Stimulated activated CD8-positive, alpha-beta memory T cell treated with anti-CD3 and anti-CD28 coated beads, Interleukin-15, amount 100 ng/mL, for 48 hours (primary cell): ENCODE measurements around the gene GRB10.

Experiments used
- DNase-seq, 2 donors: peaks; one replicate each; pipeline ENCODE4 v3.0.0-alpha.2; 2020; ENCODE audit warnings: low read depth in 2 of 2

The GRB10 gene

DNA sequence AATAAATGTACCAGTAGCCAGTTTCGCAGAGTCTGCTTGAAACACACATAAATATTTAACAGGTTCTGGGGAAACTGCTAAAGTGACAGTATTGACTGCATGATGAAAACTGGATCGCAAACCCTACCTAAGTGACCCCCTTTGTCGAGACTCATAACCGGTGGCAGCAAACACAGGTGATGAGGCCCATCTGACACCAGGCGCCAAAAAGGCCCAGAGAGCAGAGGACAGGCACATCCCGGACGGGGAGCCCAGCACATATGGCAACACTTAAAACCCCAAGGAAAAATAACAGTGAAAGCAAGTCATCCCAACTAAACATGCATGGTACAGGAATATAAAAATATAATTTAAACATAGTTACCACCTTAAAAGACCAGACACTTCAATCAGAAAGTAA is 62.4 kb downstream of the GRB10 start:
- no peak for DNase-seq

- no peak for DNase-seq
These were observed 63.8 kb downstream of the GRB10 start for GRCh38 chr7:50718876-50719275.

DNA sequence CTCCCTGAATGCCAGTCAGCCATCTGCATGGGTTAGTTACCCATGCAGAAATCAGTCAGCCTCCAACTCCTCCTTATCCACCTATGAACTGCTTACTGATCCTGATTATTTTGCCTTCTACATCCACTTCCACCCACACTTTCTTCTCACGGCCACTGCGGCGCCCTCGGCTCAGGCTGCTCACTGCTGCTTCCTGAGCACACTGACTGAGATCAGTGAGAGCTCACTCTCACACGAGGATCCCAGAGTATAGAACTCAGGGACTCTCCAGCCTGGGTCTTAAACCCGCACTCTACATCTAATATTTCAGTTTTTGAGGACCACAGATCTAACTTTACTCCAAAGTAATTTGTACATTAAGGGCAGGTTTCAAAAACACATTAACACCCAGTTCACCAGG is 64.4 kb downstream of the GRB10 start:
- DNase-seq, result no peak

DNA sequence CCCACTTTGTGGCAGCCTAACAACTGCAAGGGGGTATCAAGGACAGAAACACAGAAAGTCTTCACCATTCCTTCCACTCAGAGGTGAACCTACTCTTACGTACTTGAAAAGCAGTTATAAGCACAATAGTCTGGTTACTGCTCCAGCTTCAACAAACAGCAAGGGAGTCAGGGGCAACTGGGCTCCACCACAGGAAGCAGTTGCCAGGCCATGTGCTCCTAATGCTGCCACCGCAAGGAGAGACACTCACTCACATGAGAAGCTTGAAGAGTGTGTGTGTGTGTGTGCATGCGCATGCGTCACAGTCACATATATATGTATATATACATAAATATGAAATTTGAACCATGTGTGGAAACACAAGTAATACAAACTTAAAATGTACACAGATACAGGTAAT is 65.5 kb downstream of the GRB10 start:
- no peak for DNase-seq

DNA sequence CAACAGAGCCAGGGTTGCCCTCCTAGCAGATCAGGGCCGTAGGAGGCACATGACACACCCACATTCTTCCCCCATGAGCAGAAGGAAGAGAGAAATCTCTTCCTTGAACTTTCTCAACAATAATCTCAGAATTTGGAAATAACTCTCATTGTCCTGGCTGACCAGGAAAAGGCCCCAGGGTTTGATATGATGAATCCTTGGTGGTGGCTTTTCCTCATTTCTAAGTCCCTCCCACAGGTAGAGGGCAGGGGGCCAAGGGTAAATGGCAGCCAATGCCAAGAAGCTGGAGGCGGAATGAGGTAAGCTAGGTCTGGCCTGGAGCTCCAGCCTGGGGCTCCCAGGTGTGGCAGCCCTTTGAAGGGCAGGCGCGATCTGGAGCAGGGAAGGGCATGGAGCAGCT is 67.8 kb downstream of the GRB10 start:
- DNase-seq, result no peak

DNA sequence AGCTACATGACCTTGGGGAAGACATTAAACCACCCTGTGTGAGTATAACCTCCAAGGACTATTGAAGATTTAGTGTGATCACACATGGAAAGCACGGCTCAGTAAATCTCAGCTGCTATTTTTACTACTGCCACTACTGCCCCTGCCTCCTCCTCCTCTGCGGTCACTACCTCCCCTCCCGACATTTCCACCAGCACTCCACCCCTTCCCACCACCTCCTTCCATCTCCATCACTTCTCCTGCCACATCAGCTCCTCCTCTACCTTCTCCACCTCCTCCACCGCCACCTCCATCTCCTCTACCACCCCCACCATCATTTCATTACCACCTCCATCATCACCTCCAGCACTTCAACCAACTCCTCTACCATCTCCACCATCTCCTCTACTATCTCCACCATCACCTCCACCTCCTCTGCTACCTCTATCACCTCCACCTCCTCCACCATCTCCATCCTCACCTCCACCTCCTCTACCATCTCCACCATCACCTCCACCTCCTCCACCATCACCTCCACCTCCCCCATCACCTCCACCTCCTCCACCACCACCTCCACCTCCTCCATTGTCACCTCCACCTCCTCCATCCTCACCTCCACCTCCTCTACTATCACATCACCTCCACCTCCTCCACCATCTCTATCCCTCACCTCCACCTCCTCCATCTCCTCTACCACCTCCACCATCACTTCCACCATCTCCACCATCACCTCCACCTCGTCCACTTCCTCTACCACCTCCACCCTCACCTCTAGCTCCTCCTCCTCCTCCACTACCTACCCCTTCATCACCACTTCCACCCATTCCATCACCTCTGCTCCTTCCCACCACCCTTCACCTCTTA is 69.4 kb downstream of the GRB10 start:
- no peak for DNase-seq

- no peak for DNase-seq
These were observed 70.2 kb downstream of the GRB10 start for GRCh38 chr7:50712252-50713122.

DNA sequence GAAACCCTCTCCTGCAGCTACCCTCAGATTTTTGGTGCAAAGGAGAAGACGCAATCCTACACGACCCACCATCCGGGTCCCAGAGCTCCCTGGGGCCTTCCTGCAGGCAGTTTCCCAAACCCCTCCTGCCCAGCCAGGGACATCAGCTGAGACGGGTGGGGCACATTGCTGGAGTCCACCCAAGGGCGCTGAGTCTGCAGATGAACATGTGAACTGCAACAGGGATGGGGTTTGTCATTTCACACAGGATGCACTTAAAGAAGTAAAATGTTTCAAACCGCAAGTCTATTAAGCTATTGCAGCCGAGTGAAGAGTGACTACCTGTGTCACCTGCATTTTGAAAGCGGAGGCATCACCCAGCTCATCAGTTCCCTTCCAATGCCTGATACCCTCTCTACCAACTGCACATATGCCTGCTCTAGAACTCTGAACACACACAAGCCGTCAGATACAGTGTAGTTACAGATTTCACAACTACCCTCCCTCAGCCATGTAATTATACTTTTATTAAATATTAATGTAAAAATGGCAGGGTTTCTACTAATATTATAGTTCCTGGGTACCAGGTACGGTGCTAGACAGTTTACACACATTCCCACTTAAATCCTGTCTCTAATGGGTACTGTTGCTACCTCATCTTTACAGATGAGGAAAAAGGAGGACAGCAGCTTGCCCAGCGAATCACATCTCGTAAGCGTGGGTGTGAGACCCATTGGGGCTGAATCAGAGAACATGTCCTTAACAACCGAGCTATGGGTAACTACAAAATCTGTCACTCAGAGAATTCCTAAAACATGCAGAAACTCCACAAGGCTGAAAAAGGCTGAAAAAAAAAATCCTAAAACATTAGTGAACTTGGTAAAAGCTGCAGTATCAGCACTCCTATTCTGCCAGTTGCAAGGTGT is 71.2 kb downstream of the GRB10 start:
- DNase-seq, result no peak

- no peak for DNase-seq
These were observed 72.1 kb downstream of the GRB10 start for GRCh38 chr7:50710441-50711154.

GRCh38 chr7:50709151-50709550 is 73.5 kb downstream of the GRB10 start:
- DNase-seq, result no peak

DNA sequence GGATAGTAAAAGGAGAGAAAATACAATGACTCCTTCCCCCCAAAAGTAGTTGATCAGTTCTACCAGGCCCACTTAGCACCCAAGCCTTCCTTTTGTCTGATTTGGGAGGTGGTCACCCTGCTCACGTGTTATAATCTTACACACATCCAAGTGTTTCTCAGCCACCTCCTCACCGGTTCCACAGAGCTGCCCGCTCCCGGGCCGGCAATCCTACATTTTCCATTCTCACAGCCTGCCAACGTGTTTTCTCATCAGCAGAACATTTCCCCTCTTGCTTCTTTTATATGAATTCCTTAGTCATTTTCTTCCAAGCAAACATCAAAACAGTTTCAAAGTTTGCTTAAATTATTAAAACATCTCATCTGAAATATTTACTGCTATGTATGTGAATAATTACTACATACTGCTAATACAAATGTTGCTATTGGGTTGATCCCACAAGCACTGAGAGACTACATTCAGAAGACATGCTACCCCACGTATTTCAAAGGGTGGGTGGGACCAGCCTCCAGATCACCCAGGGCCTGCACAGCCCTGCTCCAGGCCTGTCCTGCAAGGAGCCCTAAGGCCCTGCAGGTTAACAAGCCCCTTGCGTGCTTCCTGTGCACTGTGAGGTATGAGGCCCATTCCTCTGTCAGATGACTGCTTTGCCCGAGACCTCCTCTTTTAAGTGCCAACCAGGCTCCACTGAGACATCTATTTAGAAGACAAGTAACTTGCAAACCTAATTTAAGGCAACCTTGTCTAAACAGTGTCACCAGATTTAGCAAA is 75.3 kb downstream of the GRB10 start:
- no peak for DNase-seq

GRCh38 chr7:50706469-50706937 is 76.2 kb downstream of the GRB10 start:
- no peak for DNase-seq

DNA sequence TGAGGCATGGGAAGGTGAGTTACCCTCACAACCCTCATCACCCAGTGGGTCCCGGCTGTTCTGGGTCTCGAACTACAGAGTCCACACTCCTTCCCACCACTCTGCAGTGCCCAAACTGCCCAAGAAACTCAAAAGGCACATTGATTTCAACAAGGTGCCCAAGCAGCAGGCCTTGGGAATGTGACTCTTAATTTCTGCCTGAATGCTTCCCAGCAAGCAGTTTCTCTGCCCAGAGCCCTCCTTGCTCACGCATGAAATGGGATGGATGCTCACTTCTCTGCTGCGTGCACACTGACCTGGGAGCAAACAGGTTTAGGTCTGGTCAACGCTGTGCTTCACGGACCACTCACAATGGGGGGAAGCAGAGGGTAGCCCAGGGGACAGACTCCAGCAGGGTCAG is 77.9 kb downstream of the GRB10 start:
- DNase-seq, result no peak

- no peak for DNase-seq
These were observed 79.0 kb downstream of the GRB10 start for GRCh38 chr7:50703654-50704053.

DNA sequence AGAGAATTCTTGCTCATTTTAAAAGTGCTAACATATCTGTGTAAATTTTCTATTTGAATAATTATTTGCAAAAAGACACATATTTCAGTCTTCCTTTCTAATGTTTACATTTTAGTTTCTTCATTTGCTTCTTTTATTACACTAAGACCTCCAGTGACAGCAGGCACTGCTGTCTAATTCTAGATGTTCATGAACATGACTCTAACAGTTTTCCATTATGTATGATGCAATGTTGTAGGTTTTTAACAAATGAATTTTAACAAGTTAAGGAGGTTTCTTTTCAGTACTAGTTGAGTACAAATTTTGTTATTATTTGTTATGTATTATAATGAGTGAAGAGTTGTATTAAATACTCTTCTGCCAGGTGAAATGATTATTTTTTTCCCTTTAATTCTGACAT is 83.6 kb downstream of the GRB10 start:
- DNase-seq, result no peak

GRCh38 chr7:50697748-50698147 is 84.9 kb downstream of the GRB10 start:
- no peak for DNase-seq

DNA sequence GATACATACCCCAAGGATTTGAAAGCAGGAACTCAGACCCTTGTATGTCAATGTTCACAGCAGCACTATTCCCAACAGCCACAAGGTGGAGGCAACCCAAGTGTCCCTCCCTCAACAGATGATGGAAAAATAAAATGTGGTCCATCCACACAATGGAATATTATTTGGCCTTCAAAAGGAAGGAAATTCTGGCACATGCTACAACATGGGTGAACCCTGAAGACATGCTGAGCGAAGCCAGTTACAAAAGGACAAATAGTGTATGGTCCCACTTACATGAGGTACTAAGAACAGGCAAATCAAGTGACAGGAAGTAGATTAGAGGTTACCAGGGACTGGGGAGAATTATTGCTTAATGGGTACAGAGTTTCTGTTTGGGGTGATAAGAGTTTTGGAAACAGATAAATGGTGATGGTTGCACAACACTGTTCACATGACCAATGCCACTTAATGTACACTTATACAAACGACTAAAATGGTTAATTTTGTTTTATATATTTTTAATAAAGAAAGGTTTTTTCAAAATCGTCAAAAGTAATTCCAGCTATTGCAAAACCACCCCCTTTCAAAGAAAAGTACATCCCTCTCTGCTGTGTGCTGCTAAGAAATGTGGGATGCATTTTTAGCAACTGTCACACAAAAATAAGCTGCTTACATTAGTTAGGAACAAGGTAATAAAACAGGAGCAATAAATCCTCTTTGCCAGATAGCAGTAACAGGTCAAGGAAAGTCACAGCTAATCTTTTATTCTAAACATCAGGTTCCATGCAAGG is 85.7 kb downstream of the GRB10 start:
- no peak for DNase-seq

GRCh38 chr7:50695026-50695425 is 87.7 kb downstream of the GRB10 start:
- DNase-seq, result no peak

DNA sequence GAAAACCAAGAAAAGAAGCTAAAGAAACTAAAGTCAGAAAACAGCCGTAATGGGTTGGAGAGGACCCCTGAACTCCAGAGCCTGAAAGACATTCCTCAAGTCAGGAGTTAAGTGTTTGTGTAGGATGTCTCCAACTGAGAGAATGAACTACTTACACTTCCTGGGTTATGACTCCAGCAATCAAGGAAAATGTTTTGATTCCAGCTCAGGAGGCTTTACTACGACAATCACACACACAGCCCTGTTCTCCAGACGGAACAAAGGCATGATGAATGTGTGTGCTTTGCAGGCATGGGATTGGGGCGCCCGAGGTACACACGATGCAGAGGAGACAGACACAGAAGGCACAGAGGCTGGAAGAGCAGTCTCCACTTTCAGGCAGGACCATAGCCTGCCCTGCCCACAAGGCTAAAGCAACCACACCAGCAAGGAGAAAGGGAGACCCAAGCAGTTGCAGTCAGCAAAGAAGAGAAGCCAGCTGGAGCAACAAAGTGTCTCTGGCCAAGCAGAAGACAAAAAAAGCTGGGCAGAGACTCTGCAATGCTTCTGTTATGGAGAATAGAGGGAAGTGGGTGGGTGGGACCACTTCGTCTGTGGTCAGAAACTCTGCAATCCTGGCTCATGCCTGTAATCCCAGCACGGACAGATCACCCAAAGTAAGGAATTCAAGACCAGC is 89.1 kb downstream of the GRB10 start:
- no peak for DNase-seq
